ENCODE results near the gene C22orf42. TPM values are rescaled to one million over a fixed set of nuclear protein-coding genes. Genes with fewer than 3 reads are reported as not detected.

C22orf42 gene
- total RNA-seq, 1 experiment from 2014 or later: not detected

DNA sequence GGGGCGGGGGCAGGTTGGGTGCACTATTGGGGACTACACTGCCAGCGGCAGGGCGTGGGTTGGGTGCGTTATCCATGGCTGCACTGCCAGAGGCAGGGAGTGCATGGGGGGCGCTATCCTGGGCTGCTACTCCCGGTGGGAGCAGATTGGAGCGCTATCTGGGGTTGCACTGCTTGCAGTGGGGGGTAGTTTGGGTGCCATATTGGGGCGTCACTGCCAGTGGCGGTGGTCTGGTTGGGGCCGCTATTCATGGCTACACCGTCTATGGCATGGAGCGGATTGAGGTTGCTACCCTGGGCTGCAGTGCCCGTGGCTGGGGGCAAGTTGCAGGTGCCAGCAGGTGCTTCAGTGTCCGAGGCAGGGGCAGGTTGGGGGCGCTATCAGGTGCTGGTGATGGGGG, 36.2 kb downstream of the C22orf42 start:
- Mint-ChIP-seq H3K27ac (peak overlapping the region in 1 of 3 experiments; percentile 91; a peak in 1 of 7 replicates), H3K9me3 (no peaks in the 10 kb centered on the region; a peak in 1 of 5 replicates), H3K4me3 (no peak overlapping the region), H3K4me1 (peaks cover 2 to 4% of the 10 kb centered on the region in 2 experiments), H3K36me3 (ENCODE audit: insufficient read depth in 1 of 3, low read depth in 3 of 3) (no peaks in the 10 kb centered on the region), H3K27me3 (ENCODE audit: low read depth) (peaks cover 38% of the 10 kb centered on the region)
- no peaks in the 10 kb centered on the region for H3K79me2 ChIP-seq (ENCODE audit: insufficient read depth, low read length)
- no peak overlapping the region for H3K9ac ChIP-seq (ENCODE audit: extremely low read depth, insufficient read length, low read length)
- no peak overlapping the region for H2AK5ac ChIP-seq (ENCODE audit: insufficient read length, low read length)
- H2BK5ac ChIP-seq (ENCODE audit: insufficient read length, low read length): no peak overlapping the region
- no peak overlapping the region for H3K4me2 ChIP-seq (ENCODE audit: insufficient read depth, insufficient read length, low read length)
- H3K4me1 ChIP-seq (ENCODE audit: insufficient read depth, low read length): no peaks in the 10 kb centered on the region
- H2AFZ ChIP-seq (ENCODE audit: low read length): no peak overlapping the region
- H2BK15ac ChIP-seq (ENCODE audit: low read depth, low read length): no peak overlapping the region
- no peak overlapping the region for H3K4ac ChIP-seq (ENCODE audit: low read depth, low read length)
- H3K9me3 ChIP-seq (ENCODE audit: control insufficient read depth, low read depth, low read length): no peaks in the 10 kb centered on the region
- H3K23me2 ChIP-seq (ENCODE audit: insufficient read length, low read depth, low read length, poor library complexity, severe bottlenecking): no peaks in the 10 kb centered on the region
- no peak for DNase-seq
- H3K14ac ChIP-seq (ENCODE audit: insufficient read depth, low read length): no peak overlapping the region
- H3K27me3 ChIP-seq (ENCODE audit: insufficient read depth, low read length): no peaks in the 10 kb centered on the region
- WGBS (ENCODE audit: extremely low coverage, insufficient read length, low lambda C conversion rate): no CpG with 5 or more reads among the region's 15 CpGs
- H4K8ac ChIP-seq (replicated peaks; ENCODE audit: insufficient read length, low read depth, low read length): no peak overlapping the region
- H3K79me1 ChIP-seq (ENCODE audit: insufficient read depth, low read depth, low read length, poor library complexity, severe bottlenecking): no peaks in the 10 kb centered on the region
- no peak overlapping the region for H2BK20ac ChIP-seq (ENCODE audit: low read depth, low read length, poor library complexity, severe bottlenecking)
- no peak overlapping the region for H3K18ac ChIP-seq (ENCODE audit: insufficient read length, low read depth, low read length)
- H4K20me1 ChIP-seq (ENCODE audit: control insufficient read depth, insufficient read depth, insufficient read length): no peaks in the 10 kb centered on the region
- H2BK12ac ChIP-seq (ENCODE audit: insufficient read length, low read depth, low read length): no peak overlapping the region
- H3K27ac ChIP-seq (ENCODE audit: insufficient read length, low read depth, low read length): no peak overlapping the region
- no peak for TF ChIP-seq CTCF (conservative IDR thresholded peaks at IDR 0.05)
- H4K5ac ChIP-seq (ENCODE audit: insufficient read length, low read depth, low read length): no peak overlapping the region
- H3K23ac ChIP-seq (ENCODE audit: insufficient read length, low read depth, low read length): no peak overlapping the region
- H3T11ph ChIP-seq (ENCODE audit: low read length): no peak overlapping the region
- no peak overlapping the region for H3K56ac ChIP-seq (ENCODE audit: insufficient read length, low read depth, low read length)
- no peak overlapping the region for H2BK120ac ChIP-seq (ENCODE audit: low read depth, low read length, poor library complexity, severe bottlenecking)
- H4K91ac ChIP-seq (ENCODE audit: insufficient read length, low read depth, low read length): no peak overlapping the region

Data from H9 (cell line).